NCI-H345 treated with DMSO at 0.1 percent for 48 hours (cell line): Measurements from ENCODE around the gene KLHL18.
A peak's percentile ranks its signal among the peaks of the same experiment; 100 is the strongest.
"Not testable (repeated sequence)": the region's sequence is repeated elsewhere in the genome, so short reads cannot be mapped to it uniquely, and the experiment has no call there.

Experiments
- DNase-seq: peaks from one replicate; lab custom pipeline; 2025; ENCODE audit not compliant: unreplicated experiment; lab: John Stamatoyannopoulos, UW

Gene KLHL18

DNA sequence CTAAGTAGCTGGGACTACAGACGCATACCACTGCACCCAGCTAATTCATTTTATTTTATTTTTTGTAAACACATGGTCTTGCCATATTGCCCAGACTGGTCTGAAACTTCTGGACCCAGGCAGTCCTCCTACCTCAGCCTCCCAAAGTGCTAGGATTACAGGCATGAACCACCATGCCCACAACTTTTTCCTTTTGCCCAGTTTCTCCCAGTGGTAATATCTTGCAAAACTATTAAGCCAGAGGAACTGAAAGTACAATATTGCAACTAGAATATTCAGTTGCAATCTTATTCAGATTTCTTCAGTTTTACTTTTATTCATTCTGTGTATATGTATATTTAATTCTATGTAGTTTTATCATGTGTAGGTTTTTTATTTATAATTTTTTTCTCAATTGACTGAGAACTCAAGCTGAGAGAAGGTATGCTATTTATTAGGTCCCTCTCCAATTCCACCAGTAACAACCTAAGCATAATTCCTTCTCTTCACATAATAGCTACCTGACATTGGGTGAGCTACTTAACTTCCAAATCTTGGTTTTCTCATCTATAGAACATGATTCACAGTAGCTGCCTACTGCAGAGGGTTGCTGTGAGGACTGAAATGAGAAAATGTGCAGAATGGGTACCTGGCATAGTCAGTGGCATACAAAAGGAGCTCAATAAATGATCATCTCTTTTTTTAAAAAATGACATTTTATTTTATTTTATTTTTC is 30.8 kb downstream of the KLHL18 start:
- DNase-seq: no peak

DNA sequence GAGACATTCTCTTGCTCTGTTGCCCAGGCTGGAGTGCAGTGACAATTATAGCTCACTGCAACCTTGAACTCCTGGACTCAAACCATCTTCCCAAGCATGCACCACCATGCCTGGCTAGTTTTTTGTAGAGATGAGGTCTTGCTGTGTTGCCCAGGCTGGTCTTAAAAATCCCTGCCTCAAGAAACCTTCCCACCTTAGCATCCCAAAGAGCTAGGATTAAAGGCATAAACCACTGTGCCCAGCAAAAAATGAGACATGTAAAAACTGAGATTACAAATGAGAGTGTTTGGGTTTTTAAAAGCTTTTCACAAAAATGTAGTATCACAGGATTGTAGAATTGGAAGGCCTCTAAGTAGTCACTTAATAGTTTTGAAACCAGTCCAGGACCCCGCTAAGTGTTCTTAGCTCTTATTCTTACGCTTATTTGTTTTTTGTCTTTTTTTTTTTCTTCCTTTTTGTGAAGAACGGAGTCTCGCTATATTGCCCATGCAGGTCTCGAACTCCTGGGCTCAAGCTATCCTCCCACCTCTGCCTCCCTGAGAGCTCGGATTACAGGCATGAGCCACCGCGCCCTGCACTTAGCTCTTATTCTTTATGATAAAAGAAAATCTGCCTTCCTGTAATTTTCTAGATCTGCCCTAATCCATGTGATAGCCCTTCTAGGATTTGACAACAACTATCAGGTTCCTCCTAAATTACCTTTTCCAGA is 31.5 kb downstream of the KLHL18 start:
- no peak for DNase-seq

GRCh38 chr3:47315069-47315647 is 32.4 kb downstream of the KLHL18 start:
- DNase-seq: no peak

DNA sequence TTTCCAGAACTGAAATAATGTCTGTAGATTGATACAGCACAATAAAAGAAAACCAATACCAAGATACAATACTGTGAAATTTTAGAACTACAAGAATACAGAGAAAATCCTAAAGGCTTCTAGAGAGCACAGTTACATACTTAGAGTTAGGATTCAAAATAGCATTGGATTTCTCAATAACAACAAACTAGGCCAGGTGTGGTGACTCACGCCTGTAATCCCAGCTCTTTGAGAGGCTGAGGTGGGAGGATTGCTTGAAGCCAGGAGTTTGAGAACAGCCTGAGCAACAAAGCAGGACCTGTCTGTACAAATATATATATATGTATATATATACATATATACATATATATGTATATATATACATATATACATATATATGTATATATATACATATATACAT is 33.4 kb downstream of the KLHL18 start:
- DNase-seq: not testable (repeated sequence)

DNA sequence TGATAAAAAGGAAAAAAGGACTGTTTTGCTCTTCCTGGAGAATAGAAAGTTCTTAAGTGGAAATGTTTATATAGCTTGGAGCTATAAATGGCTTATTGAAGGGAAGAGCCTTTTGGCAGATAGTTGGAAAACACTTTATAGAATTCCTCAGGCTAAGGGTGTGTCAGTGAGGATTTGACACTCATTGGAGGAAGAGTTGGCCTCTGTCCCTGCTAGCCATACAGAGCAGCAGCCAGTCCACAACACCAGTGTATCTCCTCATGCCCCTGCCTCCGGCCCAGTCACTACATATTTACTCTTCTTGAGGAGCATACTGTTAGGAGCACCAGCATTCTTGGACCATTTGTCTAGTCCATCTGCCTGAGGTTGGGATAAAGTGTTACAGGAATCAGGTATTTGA is 36.2 kb downstream of the KLHL18 start:
- no peak for DNase-seq

DNA sequence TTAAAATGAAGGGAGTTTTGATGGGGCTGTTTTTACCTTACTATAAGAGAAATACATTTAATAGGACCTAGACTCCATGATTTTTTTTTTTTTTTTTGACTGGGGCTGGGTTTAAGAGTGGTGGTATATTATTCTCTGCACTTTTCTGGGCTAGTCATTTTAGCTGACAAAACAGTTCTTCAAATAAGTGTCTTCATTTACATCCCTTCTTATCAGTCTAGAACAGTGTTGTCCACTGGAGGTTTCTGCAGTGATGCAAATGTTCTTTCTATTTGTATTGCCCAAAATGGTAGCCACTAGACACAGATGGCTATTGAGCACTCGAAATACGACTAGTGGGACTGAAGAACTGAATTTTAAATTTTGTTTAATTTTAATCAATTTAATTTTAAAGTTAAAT is 37.2 kb downstream of the KLHL18 start:
- no peak for DNase-seq

DNA sequence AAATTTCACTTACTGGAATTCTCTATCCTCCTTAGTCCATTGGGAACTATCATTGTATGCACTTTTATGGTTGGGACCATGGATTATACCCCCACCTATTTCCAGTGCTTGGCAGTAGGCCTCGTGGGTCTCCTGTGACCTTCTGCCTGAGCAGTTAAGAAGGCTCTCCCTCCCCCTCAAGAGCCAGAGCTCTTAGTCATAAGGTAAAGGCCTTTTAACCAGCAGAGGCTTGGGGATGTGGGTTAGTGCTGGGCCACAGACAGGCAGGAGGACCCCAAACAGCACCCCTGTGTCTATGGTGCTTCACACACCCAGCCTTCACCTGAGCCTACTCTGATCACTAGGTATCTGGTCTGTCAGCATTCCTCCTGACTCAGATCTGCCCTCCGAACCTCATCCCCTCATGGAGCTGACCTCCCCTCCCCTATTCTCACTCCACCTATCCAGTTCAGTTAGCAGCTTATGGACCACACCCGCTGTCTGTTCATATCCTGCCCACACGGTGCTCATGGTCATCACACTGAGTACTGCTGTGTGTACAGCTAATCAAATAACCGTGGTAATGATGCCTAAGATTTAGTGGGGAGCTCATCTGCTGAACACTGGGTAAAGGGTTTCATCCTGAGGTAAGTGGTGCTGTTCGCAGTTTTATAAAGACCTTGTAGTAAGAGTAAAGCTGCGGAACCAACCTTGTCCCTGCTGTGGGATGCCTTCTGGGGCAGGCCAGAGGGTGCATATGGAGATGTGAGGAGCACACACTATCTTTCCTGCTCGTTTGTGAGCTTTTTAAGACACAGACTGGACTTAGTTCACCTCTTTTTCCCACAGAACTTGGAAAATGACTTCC is 40.9 kb downstream of the KLHL18 start:
- no peak for DNase-seq

DNA sequence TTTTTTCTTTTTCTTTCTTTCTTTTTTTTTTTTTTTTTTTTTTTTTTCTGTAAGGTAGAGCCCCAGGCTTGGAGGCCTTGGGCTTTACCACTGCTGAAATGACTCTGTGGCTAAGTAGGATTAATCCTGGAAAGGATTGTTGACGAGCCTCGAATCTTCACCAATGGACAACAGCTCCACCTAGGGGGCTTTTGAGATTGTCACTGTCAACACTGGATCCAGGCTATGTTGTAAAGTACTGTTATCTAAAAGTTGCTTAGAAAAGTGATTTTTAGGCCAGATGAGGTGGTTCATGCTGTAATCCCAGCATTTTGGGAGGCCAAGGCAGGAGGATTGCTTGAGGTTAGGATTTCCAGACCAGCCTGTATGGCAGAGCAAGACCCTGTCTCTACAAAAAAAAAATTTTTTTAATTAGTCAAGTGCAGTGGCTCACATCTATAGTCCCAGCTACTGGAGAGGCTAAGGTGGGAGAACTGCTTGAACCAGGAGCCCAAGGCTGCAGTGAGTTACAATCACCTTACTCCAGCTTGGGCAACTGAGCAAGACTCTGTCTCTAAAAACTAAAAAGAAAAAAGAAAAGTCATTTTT is 41.6 kb downstream of the KLHL18 start:
- peak; percentile 1 for DNase-seq

- no peak for DNase-seq
Measured at GRCh38 chr3:47333907-47334306, 51.2 kb downstream of the KLHL18 start.

- DNase-seq: no peak
Measured at GRCh38 chr3:47337656-47338055, 54.9 kb downstream of the KLHL18 start.

GRCh38 chr3:47339951-47340350 is 57.2 kb downstream of the KLHL18 start:
- DNase-seq: no peak

DNA sequence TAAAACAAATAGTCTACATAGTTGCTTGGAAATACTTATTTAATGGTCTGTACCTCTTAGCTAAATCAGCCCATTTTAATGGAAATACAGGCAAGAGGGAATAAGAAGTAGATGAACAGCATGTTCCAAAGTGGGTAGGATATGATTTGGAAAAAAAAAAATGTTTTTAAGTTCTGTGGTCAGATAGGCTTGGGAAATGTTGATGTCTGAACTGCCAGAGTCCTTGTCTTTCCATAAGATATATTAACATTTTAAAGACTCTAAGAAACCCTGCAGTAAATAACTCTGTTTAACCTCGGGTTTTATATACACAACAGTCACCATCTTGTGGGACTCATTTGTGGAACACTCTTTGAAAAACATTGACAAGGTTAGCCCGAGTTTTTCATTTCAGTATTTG is 58.1 kb downstream of the KLHL18 start:
- no peak for DNase-seq

DNA sequence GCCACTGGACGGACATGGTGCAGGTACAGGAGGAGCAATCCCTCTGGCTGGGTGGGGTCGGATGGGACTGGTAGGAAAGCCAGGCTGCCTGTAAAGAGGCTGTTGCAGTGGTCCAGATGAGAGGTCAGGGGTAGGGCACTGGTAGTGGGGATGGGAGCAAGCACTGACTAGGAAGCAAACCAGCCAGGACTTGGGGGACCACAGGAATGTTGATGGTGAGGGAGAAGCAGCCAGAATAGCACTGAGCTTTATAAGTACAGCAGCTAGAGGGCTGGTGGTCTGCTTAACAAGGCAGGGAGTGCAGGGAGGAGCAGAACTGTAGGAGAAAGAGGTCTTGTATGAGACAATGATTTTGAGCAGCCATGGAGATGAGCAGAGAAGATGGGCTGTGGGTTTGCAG is 59.4 kb downstream of the KLHL18 start:
- DNase-seq: no peak

DNA sequence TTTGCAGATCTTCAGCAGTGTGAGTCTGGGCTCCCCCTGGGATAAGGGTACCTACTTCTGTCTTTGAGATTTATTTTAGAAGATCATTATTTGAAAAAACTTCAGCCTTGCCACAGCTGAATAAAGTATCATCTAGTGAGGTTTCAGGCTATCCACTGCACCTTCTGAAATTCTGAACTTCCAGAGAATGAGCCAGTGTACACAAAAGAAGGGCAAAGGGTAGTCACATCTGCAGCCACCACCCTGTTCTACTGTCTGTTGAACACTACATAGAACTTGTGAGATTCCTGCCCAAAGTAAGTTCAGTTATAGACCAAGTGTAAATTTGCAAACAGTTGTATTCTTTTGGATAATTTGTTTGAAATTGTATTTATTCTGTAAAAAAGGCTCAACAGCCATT is 60.1 kb downstream of the KLHL18 start:
- DNase-seq: no peak

GRCh38 chr3:47343471-47343971 is 60.8 kb downstream of the KLHL18 start:
- DNase-seq: no peak

- no peak for DNase-seq
Measured at GRCh38 chr3:47344971-47345370, 62.2 kb downstream of the KLHL18 start.

GRCh38 chr3:47347217-47347801 is 64.6 kb downstream of the KLHL18 start:
- DNase-seq: no peak

- no peak for DNase-seq
Measured at GRCh38 chr3:47348411-47349154, 65.8 kb downstream of the KLHL18 start.

DNA sequence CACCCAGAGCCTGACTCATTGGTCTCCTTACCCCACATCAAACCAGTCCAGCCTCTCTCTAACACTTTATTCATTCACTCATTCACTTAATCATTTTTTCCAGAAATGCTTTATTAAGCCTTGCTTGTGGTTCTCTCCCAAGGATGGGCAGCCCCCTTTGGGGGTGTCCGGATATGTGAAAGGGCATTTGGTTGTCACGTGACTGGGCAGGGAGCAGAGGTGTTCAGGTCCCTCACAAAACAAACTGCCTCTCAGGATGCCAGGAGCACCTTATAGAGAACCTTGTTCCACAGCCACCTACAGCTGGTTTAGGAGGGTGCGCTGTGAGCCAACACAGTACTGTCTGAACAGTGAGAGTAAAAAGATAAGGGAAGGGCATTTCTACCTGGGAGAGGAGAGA is 72.3 kb downstream of the KLHL18 start:
- no peak for DNase-seq

- DNase-seq: no peak
Measured at GRCh38 chr3:47356201-47356600, 73.5 kb downstream of the KLHL18 start.
